HK-2 (cell line): Measurements from ENCODE around the gene GOLGA3.

Experiments used
- DNase-seq: peaks from one replicate; pipeline ENCODE4 v3.0.0-alpha.2; 2018; ENCODE audit not compliant: unreplicated experiment

Gene GOLGA3

DNA sequence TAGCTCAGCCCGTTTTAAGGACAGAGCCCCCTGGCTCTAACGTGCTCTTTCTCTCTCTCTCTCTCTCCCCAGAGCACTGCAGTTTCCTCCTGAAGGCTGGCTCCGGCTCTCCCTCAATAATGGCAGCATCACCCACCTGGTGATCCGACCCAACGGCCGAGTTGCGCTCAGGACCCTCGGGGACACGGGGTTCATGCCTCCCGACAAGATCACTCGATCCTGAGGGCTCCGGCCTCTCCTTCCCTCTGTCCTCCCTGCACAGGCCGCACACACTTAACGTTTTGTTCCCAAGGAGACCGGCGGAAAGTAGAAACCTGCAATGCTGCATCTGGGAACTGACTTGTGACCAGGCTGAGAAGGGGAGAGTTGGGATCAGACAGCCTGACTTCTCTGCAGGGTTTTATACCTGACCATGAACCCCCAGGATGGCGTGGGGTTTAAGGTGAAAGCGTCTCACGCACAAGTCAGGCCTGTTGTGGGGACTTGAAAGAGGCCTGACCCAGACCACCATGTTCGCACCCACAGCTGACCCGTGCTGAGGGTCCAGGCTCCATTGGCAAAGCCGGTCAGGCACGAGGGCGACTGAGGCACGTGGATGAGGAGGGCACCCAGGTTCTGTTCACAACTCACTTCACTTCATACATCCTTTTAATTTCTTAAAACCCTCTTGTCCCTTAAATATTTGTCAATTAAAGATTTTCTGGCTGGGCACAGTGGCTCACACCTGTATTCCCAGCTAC is 107.9 kb downstream of the GOLGA3 start:
- no peak for DNase-seq

- no peak for DNase-seq
Observed at GRCh38 chr12:132719954-132720324, 108.7 kb downstream of the GOLGA3 start.

GRCh38 chr12:132719141-132719953 is 109.3 kb downstream of the GOLGA3 start:
- no peak for DNase-seq
